WTC11 (cell line): Measurements from ENCODE around the gene BET1L. TPM values are rescaled to one million over a fixed set of nuclear protein-coding genes. Genes with fewer than 3 reads are reported as not detected.

ENCODE experiments used
- ATAC-seq: fragments of 200-7000 bp; cut with Tn5 transposase; 2 replicates; pipeline ENCODE4 v1.10.0; 2021; ENCODE audit warnings: mild to moderate bottlenecking, moderate library complexity
- CTCF ChIA-PET: fragments of 300-600 bp; sonication (Branson Sonifier 250); formaldehyde crosslinking; loops from one replicate; lab custom pipeline; 2021; ENCODE audit warnings: antibody characterized with exemption; lab: Charles Lee
- POLR2A ChIA-PET: fragments of 350-600 bp; sonication (Branson Sonifier 250); formaldehyde crosslinking; loops from one replicate; lab custom pipeline; 2021; ENCODE audit warnings: antibody characterized with exemption; lab: Charles Lee
- DNase-seq: peaks from one replicate; pipeline ENCODE4 v3.0.0; 2021; ENCODE audit warnings: low spot score
- H3K27ac Mint-ChIP-seq: 2 replicates; pipeline ENCODE4 v1.8.0; 2021; ENCODE audit warnings: mixed read lengths
- H3K27me3 Mint-ChIP-seq: 2 replicates; pipeline ENCODE4 v1.8.0; 2021; ENCODE audit warnings: low read depth, mild to moderate bottlenecking, moderate library complexity, mixed read lengths
- H3K36me3 Mint-ChIP-seq: 2 replicates; pipeline ENCODE4 v1.8.0; 2021; ENCODE audit warnings: mixed read lengths
- H3K4me1 Mint-ChIP-seq: 2 replicates; pipeline ENCODE4 v1.8.0; 2022; ENCODE audit warnings: mixed read lengths
- H3K4me3 Mint-ChIP-seq: 2 replicates; pipeline ENCODE4 v1.8.0; 2021; ENCODE audit warnings: mild to moderate bottlenecking, moderate library complexity, mixed read lengths
- H3K9me3 Mint-ChIP-seq: 2 replicates; pipeline ENCODE4 v1.8.0; 2021; ENCODE audit warnings: mixed read lengths
- ATF1 ChIP-seq: sonication (generic); formaldehyde crosslinking; IDR thresholded peaks from 2 replicates; pipeline ENCODE4 v1.8.1; 2023; ENCODE audit warnings: mild to moderate bottlenecking, moderate library complexity, missing genetic modification reagents
- FOXK1 ChIP-seq: sonication (generic); formaldehyde crosslinking; IDR thresholded peaks from 2 replicates; pipeline ENCODE4 v1.8.0; 2022; ENCODE audit warnings: mild to moderate bottlenecking, moderate library complexity, missing genetic modification reagents
- IRF2 ChIP-seq: sonication (generic); formaldehyde crosslinking; IDR thresholded peaks from 2 replicates; pipeline ENCODE4 v1.8.0; 2022; ENCODE audit warnings: low read depth, missing genetic modification reagents, borderline replicate concordance
- KAT7 ChIP-seq: sonication (generic); formaldehyde crosslinking; IDR thresholded peaks from 2 replicates; pipeline ENCODE4 v1.8.1; 2023; ENCODE audit warnings: missing genetic modification reagents, mild to moderate bottlenecking, borderline replicate concordance
- MXD4 ChIP-seq: fragments of 250-450 bp; sonication (Bioruptor Pico); IDR thresholded peaks from 2 replicates; pipeline ENCODE4 v1.8.0; 2021; ENCODE audit warnings: mild to moderate bottlenecking, moderate library complexity, borderline replicate concordance
- NFATC4 ChIP-seq: fragments of 250-450 bp; sonication (Bioruptor Pico); IDR thresholded peaks from 2 replicates; pipeline ENCODE4 v1.9.0; 2021; ENCODE audit warnings: mild to moderate bottlenecking
- NFYB ChIP-seq: sonication (generic); formaldehyde crosslinking; conservative IDR thresholded peaks from 2 replicates; pipeline ENCODE4 v1.8.0; 2022; ENCODE audit warnings: low read depth, missing genetic modification reagents
- RELA ChIP-seq: sonication (generic); formaldehyde crosslinking; IDR thresholded peaks from 2 replicates; pipeline ENCODE4 v1.8.1; 2022; ENCODE audit warnings: missing genetic modification reagents, mild to moderate bottlenecking, borderline replicate concordance
- TEAD1 ChIP-seq: sonication (generic); formaldehyde crosslinking; IDR thresholded peaks from 2 replicates; pipeline ENCODE4 v1.8.0; 2022; ENCODE audit warnings: mild to moderate bottlenecking, missing genetic modification reagents
- ZNF232 ChIP-seq: sonication (generic); formaldehyde crosslinking; IDR thresholded peaks from 2 replicates; pipeline ENCODE4 v1.8.0; 2022; ENCODE audit warnings: mild to moderate bottlenecking, missing genetic modification reagents
- ZNF396 ChIP-seq: fragments of 250-450 bp; sonication (Bioruptor Pico); IDR thresholded peaks from 2 replicates; pipeline ENCODE4 v1.8.0; 2021; ENCODE audit warnings: mild to moderate bottlenecking, moderate library complexity, borderline replicate concordance
- ZNF416 ChIP-seq: fragments of 250-450 bp; sonication (Bioruptor Pico); IDR thresholded peaks from 2 replicates; pipeline ENCODE4 v1.9.0; 2021; ENCODE audit warnings: mild to moderate bottlenecking, inconsistent platforms
- ZNF671 ChIP-seq: fragments of 250-450 bp; sonication (Bioruptor Pico); IDR thresholded peaks from 2 replicates; pipeline ENCODE4 v1.8.0; 2021; ENCODE audit warnings: mild to moderate bottlenecking
- total RNA-seq: library from RNA; stranded (reverse); gene quantifications from 3 replicates; pipeline ENCODE4 v1.2.3, GENCODE V29; 2021
- TF ChIP-seq, protein P1 (sequence below): sonication (generic); formaldehyde crosslinking; IDR thresholded peaks from 2 replicates; pipeline ENCODE4 v1.8.0; 2022; ENCODE audit warnings: mild to moderate bottlenecking, missing genetic modification reagents
- TF ChIP-seq, protein P2 (sequence below): sonication (generic); formaldehyde crosslinking; conservative IDR thresholded peaks from 2 replicates; pipeline ENCODE4 v1.8.1; 2023; ENCODE audit warnings: mild to moderate bottlenecking, low read depth, missing genetic modification reagents, moderate library complexity
- TF ChIP-seq, protein P3 (sequence below): sonication (generic); formaldehyde crosslinking; IDR thresholded peaks from 2 replicates; pipeline ENCODE4 v1.8.1; 2023; ENCODE audit warnings: mild to moderate bottlenecking, missing genetic modification reagents
- TF ChIP-seq, protein P4 (sequence below): sonication (generic); formaldehyde crosslinking; IDR thresholded peaks from 2 replicates; pipeline ENCODE4 v1.8.0; 2023; ENCODE audit warnings: missing genetic modification reagents, mild to moderate bottlenecking, borderline replicate concordance

Gene BET1L
- total RNA-seq, 1 experiment from 2014 or later = 51.4 TPM

DNA sequence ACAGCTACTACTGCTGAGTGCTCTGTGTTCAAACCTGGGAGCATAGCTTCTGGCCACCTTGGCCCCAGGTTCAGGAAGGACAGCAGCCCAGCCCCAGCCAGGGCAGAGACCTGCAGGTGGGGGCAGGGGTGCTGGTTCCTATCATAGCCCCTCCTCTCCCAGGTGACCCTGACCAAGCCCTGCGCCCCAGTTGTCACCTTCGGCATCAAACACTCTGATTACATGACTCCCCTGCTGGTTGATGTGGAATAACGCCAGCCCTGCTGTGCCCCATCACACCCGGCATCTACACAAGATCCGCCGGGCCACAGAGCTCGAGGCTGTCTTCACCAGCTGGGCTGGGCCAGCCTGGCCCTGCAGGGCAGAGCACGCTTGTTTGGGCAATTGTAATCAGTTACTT, 7.4 kb downstream of the BET1L start (continued):
- TF ChIP-seq KAT7 (CRISPR knock-in tag) = no peak
- no peak for TF ChIP-seq IRF2 (CRISPR knock-in tag)
- no peak for TF ChIP-seq ZNF671
- no peak for TF ChIP-seq ZNF232
- TF ChIP-seq MXD4 (CRISPR knock-in tag) = no peak
- TF ChIP-seq, protein P1, sequence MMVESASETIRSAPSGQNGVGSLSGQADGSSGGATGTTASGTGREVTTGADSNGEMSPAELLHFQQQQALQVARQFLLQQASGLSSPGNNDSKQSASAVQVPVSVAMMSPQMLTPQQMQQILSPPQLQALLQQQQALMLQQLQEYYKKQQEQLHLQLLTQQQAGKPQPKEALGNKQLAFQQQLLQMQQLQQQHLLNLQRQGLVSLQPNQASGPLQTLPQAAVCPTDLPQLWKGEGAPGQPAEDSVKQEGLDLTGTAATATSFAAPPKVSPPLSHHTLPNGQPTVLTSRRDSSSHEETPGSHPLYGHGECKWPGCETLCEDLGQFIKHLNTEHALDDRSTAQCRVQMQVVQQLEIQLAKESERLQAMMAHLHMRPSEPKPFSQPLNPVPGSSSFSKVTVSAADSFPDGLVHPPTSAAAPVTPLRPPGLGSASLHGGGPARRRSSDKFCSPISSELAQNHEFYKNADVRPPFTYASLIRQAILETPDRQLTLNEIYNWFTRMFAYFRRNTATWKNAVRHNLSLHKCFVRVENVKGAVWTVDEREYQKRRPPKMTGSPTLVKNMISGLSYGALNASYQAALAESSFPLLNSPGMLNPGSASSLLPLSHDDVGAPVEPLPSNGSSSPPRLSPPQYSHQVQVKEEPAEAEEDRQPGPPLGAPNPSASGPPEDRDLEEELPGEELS (CRISPR knock-in tag) = no peak
- TF ChIP-seq, protein P2, sequence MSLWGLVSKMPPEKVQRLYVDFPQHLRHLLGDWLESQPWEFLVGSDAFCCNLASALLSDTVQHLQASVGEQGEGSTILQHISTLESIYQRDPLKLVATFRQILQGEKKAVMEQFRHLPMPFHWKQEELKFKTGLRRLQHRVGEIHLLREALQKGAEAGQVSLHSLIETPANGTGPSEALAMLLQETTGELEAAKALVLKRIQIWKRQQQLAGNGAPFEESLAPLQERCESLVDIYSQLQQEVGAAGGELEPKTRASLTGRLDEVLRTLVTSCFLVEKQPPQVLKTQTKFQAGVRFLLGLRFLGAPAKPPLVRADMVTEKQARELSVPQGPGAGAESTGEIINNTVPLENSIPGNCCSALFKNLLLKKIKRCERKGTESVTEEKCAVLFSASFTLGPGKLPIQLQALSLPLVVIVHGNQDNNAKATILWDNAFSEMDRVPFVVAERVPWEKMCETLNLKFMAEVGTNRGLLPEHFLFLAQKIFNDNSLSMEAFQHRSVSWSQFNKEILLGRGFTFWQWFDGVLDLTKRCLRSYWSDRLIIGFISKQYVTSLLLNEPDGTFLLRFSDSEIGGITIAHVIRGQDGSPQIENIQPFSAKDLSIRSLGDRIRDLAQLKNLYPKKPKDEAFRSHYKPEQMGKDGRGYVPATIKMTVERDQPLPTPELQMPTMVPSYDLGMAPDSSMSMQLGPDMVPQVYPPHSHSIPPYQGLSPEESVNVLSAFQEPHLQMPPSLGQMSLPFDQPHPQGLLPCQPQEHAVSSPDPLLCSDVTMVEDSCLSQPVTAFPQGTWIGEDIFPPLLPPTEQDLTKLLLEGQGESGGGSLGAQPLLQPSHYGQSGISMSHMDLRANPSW (CRISPR knock-in tag) = no peak
- TF ChIP-seq ZNF396 (CRISPR knock-in tag) = no peak
- TF ChIP-seq FOXK1 (CRISPR knock-in tag) = no peak
- no peak for TF ChIP-seq ATF1 (CRISPR knock-in tag)
- TF ChIP-seq, protein P3, sequence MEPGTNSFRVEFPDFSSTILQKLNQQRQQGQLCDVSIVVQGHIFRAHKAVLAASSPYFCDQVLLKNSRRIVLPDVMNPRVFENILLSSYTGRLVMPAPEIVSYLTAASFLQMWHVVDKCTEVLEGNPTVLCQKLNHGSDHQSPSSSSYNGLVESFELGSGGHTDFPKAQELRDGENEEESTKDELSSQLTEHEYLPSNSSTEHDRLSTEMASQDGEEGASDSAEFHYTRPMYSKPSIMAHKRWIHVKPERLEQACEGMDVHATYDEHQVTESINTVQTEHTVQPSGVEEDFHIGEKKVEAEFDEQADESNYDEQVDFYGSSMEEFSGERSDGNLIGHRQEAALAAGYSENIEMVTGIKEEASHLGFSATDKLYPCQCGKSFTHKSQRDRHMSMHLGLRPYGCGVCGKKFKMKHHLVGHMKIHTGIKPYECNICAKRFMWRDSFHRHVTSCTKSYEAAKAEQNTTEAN (CRISPR knock-in tag) = no peak
- TF ChIP-seq NFYB (CRISPR knock-in tag) = no peak
- TF ChIP-seq, protein P4, sequence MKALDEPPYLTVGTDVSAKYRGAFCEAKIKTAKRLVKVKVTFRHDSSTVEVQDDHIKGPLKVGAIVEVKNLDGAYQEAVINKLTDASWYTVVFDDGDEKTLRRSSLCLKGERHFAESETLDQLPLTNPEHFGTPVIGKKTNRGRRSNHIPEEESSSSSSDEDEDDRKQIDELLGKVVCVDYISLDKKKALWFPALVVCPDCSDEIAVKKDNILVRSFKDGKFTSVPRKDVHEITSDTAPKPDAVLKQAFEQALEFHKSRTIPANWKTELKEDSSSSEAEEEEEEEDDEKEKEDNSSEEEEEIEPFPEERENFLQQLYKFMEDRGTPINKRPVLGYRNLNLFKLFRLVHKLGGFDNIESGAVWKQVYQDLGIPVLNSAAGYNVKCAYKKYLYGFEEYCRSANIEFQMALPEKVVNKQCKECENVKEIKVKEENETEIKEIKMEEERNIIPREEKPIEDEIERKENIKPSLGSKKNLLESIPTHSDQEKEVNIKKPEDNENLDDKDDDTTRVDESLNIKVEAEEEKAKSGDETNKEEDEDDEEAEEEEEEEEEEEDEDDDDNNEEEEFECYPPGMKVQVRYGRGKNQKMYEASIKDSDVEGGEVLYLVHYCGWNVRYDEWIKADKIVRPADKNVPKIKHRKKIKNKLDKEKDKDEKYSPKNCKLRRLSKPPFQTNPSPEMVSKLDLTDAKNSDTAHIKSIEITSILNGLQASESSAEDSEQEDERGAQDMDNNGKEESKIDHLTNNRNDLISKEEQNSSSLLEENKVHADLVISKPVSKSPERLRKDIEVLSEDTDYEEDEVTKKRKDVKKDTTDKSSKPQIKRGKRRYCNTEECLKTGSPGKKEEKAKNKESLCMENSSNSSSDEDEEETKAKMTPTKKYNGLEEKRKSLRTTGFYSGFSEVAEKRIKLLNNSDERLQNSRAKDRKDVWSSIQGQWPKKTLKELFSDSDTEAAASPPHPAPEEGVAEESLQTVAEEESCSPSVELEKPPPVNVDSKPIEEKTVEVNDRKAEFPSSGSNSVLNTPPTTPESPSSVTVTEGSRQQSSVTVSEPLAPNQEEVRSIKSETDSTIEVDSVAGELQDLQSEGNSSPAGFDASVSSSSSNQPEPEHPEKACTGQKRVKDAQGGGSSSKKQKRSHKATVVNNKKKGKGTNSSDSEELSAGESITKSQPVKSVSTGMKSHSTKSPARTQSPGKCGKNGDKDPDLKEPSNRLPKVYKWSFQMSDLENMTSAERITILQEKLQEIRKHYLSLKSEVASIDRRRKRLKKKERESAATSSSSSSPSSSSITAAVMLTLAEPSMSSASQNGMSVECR (CRISPR knock-in tag) = no peak

DNA sequence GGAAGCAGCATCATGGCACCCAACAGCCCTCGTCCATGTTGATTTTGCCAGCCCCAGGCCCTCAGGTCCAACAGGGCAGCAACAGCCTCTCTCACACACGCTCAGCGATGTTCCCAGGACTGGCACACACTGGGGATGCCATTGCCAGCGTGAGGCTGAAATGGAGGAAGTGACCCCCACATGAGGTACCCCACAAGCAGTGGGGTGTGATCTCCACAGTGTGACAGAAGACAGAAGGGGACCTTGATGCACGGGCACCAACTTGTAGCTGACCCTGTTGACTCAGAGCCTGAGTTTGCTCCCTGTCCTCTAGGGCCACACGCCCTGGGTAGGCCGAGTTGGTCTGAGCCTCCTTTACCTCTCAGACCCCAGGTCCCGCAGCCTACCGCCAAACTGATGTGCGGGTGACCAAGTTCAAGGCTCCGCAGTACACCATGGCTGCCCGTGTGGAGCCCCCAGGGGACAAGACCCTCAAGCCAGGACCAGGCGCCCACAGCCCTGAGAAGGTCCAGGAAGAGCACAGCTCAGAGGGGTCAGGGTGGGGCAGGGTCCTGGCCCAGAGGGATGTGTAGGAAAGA, 8.1 kb downstream of the BET1L start:
- DNase-seq (no peak), ATAC-seq (no peak)
- Mint-ChIP-seq H3K4me3 (no peak overlapping the region), H3K27me3 (peaks cover 2% of the 10 kb centered on the region; the same call in 1 of the 2 replicates), H3K27ac (no peak overlapping the region), H3K9me3 (no peaks in the 10 kb centered on the region), H3K36me3 (peaks cover 6% of the 10 kb centered on the region), H3K4me1 (no peaks in the 10 kb centered on the region)
- ChIA-PET POLR2A (no interaction called here), CTCF (interaction anchor here (0.8 kb wide), 1 partner anchor 36 kb away, joined by 3 read pairs; no protein-coding TSS in a partner anchor)
- TF ChIP-seq NFATC4 (CRISPR knock-in tag) (no peak), ATF1 (CRISPR knock-in tag) (no peak), ZNF416 (CRISPR knock-in tag) (no peak), RELA (CRISPR knock-in tag) (no peak), TEAD1 (CRISPR knock-in tag) (no peak)
